HFFc6 (cell line): ENCODE results near the gene CTSW. TPM values are rescaled to one million over a fixed set of nuclear protein-coding genes. Genes with fewer than 3 reads are reported as not detected.
A peak's percentile ranks its signal among the peaks of the same experiment; 100 is the strongest.

ENCODE experiments used
- DNase-seq: peaks from one replicate; pipeline ENCODE4 v3.0.0-alpha.2; 2018
- H3K27ac Mint-ChIP-seq: 2 replicates; pipeline ENCODE4 v1.8.0; 2020; ENCODE audit warnings: mild to moderate bottlenecking, mixed read lengths
- H3K27me3 Mint-ChIP-seq: 2 replicates; pipeline ENCODE4 v1.8.0; 2021; ENCODE audit warnings: mild to moderate bottlenecking, moderate library complexity, mixed read lengths; ENCODE audit not compliant: insufficient read depth
- H3K36me3 Mint-ChIP-seq: 2 replicates; pipeline ENCODE4 v1.8.0; 2021; ENCODE audit warnings: low read depth, mixed read lengths
- H3K4me1 Mint-ChIP-seq: 2 replicates; pipeline ENCODE4 v1.8.0; 2020; ENCODE audit warnings: low read depth, mixed read lengths
- H3K4me3 Mint-ChIP-seq: 2 replicates; pipeline ENCODE4 v1.8.0; 2020; ENCODE audit warnings: mild to moderate bottlenecking, moderate library complexity, mixed read lengths
- H3K9me3 Mint-ChIP-seq: 2 replicates; pipeline ENCODE4 v1.8.0; 2020; ENCODE audit warnings: mild to moderate bottlenecking, mixed read lengths
- total RNA-seq, 6 experiments: library from RNA; stranded (reverse); fragmentation: NEBNext Ultra II Directional; extraction: Animal tissue kit (Norgen Biotek cat#: 25700); gene quantifications; 2 replicates in 1 of 6; 3 replicates in 5 of 6; pipeline ENCODE4 v1.2.3, GENCODE V29; 2021
- TF ChIP-seq, protein P1 (sequence below): fragments of 200-600 bp; sonication (generic); IDR thresholded peaks from 2 replicates; pipeline ENCODE4 v1.5.0; 2021; ENCODE audit warnings: antibody characterized with exemption, mild to moderate bottlenecking

Gene CTSW
- total RNA-seq, 6 experiments from 2014 or later = 0.11 to 0.22 (median 0.14) TPM; not detected in 2

DNA sequence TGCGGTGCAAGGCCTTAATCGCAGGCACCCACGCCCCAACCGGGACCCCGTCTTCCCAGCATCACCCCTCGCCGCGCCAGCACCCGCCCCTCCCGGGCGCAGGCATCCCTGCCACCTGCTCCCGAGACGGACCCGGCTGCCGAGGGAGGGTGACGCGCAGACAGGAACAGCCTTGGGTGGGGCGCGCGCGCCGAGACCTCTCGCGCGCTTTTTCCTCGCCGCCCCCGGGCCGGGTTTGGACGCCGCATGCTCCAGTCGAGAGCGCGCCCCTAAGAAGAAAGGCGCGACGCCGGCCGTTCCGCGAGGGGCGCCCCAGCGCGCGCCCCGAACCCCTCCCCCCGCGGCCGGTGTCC lies 22.2 kb upstream of the CTSW start:
- peaks cover 66% of the 10 kb centered on the region for H3K4me1 Mint-ChIP-seq
- peak; percentile 22 for DNase-seq

DNA sequence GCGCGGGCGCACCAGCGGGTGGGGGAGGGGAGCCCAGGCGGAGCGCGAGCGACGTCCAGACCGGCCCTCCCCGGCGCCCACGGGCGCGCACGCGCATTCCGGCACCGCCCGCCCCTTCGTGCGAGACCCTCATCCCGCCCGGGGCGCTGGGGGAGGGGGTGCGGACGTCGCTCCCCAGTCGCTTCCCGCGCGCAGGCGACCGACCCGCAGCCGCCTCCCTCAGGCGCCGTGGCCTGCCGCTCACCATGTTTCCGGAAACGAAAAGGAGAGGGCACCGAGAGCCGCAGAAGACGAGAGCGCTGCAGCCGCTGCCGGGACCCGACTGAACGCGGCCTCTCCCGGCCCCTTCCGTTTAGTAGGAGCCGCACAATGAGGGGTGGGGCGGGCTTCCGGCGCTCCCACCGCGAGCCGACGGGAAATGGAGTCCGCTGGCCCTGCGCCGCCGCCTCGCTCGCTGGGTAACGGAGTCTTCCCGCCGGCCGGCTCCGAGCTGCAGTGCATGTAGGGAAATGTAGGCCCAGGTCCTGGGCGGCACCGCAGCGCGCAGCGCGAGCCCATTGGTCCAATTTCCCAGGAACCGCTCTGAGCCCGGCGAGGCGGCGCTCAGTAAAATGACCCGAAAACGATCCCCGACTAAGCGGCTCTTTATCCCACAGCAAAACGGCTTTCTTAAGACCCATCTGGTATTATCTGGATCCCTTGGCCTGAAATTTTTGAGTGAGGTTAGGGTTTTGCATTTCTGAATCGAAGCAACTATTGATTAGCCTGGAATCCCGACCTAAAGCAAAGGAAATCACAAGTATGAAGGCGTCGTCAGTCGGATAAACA lies 21.6 kb upstream of the CTSW start, which contains the start of gene CFL1:
Gene CFL1, minus strand, starts transcription at position 328 of the 828 bp plus-strand sequence. Its CDS starts 81 bp downstream, at position 247.
- TF ChIP-seq, protein P1, sequence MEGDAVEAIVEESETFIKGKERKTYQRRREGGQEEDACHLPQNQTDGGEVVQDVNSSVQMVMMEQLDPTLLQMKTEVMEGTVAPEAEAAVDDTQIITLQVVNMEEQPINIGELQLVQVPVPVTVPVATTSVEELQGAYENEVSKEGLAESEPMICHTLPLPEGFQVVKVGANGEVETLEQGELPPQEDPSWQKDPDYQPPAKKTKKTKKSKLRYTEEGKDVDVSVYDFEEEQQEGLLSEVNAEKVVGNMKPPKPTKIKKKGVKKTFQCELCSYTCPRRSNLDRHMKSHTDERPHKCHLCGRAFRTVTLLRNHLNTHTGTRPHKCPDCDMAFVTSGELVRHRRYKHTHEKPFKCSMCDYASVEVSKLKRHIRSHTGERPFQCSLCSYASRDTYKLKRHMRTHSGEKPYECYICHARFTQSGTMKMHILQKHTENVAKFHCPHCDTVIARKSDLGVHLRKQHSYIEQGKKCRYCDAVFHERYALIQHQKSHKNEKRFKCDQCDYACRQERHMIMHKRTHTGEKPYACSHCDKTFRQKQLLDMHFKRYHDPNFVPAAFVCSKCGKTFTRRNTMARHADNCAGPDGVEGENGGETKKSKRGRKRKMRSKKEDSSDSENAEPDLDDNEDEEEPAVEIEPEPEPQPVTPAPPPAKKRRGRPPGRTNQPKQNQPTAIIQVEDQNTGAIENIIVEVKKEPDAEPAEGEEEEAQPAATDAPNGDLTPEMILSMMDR = no peak
- peak; percentile 98 for DNase-seq
- Mint-ChIP-seq H3K27ac (peak within 1 kb of the TSS; percentile 96), H3K4me1 (peaks cover 71% of the 10 kb centered on the region), H3K9me3 (no peaks in the 10 kb centered on the region), H3K36me3 (peaks cover 49% of the 10 kb centered on the region), H3K27me3 (peaks cover 18% of the 10 kb centered on the region), H3K4me3 (peak within 1 kb of the TSS; percentile 98)

More for the DNA sequence above, 22.2 kb upstream of the CTSW start:
- Mint-ChIP-seq H3K36me3 (peaks cover 43% of the 10 kb centered on the region), H3K27ac (peak overlapping the region; percentile 86; the same call in 1 of the 2 replicates), H3K27me3 (peaks cover 18% of the 10 kb centered on the region), H3K4me3 (peak overlapping the region; percentile 98), H3K9me3 (no peaks in the 10 kb centered on the region)
- TF ChIP-seq, protein P1 = peak; percentile 22; the same call in 1 of the 2 replicates

DNA sequence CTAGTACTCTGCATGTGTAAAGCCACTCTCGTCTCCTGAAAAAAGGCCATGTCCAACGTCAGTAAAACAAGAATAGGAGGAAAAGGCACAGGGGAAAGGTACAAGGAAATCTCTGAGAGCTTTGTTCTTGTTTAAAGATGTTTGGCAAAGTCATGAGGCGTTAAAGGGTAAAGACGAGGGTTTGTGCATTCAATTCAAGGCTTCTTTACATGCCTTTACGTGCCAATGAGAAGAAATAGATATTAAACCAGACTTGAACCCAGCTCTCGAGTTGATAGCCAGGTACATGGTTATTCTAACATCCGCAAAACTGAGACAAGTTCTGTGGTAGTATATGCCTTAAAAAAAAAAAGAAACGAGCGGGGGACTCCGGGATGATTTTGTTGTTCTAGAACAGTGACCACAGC lies 21.0 kb upstream of the CTSW start:
- H3K27me3 Mint-ChIP-seq = peaks cover 15% of the 10 kb centered on the region
- peaks cover 43% of the 10 kb centered on the region for H3K36me3 Mint-ChIP-seq
- H3K9me3 Mint-ChIP-seq = no peaks in the 10 kb centered on the region
- peak overlapping the region; percentile 92 for H3K4me3 Mint-ChIP-seq
- peak overlapping the region; percentile 96 for H3K27ac Mint-ChIP-seq
- no peak for DNase-seq
- H3K4me1 Mint-ChIP-seq = peaks cover 67% of the 10 kb centered on the region
- TF ChIP-seq, protein P1 = no peak

DNA sequence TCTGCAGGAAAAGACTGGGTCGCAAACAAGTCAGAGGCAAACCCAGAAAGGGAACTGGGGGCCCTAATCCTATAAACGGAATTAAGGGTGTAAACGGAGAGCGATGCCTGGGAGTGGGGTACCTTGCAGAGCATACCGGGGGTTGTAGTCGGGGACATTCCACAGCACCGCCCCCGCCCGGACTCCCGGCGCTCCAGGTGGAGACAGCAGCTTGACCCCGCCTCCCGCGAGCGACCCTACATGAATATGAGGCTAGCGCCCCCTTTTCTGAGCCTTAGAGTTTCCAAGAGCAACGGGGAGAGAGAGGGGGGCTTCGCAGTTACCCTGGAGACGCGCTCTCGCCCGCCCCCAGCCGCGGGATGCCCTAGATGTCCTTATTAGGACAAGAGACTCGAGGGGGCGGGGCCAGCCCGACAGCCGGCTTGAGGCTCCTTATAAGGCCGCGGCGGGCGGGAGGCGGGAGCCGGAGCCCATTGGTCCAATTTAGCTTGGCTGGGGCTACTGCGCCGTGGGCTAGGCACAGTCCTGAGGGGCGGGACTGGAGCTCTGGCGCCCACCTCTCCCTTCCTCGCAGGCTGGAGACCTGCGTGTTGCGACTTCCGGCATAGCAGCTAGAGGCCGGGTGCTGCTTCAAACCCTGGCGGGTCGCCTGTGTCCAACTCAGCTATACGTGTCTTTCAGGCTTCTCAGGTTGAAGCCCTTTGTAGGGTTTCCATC lies 20.4 kb upstream of the CTSW start:
- TF ChIP-seq, protein P1 = peak; percentile 62
- Mint-ChIP-seq H3K27me3 (peaks cover 15% of the 10 kb centered on the region), H3K9me3 (no peaks in the 10 kb centered on the region), H3K4me1 (peaks cover 65% of the 10 kb centered on the region), H3K27ac (peak overlapping the region; percentile 96), H3K36me3 (peaks cover 37% of the 10 kb centered on the region), H3K4me3 (peak overlapping the region; percentile 92)
- DNase-seq = peak; percentile 93

DNA sequence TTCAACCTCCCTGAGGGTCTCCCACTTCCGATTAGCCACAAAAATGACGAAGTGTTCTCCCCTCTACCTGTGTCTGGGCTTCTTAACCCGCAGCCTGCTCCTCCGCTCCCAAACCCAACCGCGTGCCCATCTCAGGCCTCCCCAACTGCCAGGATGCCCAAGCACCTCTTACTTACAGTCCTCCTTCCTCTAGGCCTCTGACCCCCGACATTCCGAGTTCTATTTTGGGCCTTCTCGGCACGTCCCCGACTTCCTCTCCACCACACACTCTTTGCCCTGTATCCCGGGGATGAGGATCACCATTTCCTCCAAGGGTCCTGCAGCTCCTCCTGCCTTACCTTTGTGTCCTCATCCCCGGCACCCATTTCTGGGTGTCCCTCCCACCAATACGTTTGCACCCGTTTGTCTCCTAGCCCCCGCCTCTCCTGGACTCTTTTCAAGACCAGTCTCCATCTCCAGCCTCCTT lies 19.8 kb upstream of the CTSW start:
- Mint-ChIP-seq H3K9me3 (no peaks in the 10 kb centered on the region), H3K27ac (peak overlapping the region; percentile 96), H3K27me3 (peaks cover 15% of the 10 kb centered on the region), H3K4me1 (peaks cover 60% of the 10 kb centered on the region), H3K36me3 (peaks cover 31% of the 10 kb centered on the region), H3K4me3 (peak overlapping the region; percentile 92)
- DNase-seq = no peak
- TF ChIP-seq, protein P1 = no peak
